Measurements from ENCODE around the gene DPY30. TPM values are rescaled to one million over a fixed set of nuclear protein-coding genes. Genes with fewer than 3 reads are reported as not detected.

The DPY30 gene
- 10 to 100 TPM; 23.8 to 42.7 (median 34.7) TPM for total RNA-seq
- long read RNA-seq, transcript DPY30-202 (5 exons, 708 nt), result major isoform, 12 of 12 reads
- long read RNA-seq, partial matches to known transcripts, result 0 of 12 reads
- long read RNA-seq, other reads (novel, unspliced or antisense), result 0 of 12 reads

DNA sequence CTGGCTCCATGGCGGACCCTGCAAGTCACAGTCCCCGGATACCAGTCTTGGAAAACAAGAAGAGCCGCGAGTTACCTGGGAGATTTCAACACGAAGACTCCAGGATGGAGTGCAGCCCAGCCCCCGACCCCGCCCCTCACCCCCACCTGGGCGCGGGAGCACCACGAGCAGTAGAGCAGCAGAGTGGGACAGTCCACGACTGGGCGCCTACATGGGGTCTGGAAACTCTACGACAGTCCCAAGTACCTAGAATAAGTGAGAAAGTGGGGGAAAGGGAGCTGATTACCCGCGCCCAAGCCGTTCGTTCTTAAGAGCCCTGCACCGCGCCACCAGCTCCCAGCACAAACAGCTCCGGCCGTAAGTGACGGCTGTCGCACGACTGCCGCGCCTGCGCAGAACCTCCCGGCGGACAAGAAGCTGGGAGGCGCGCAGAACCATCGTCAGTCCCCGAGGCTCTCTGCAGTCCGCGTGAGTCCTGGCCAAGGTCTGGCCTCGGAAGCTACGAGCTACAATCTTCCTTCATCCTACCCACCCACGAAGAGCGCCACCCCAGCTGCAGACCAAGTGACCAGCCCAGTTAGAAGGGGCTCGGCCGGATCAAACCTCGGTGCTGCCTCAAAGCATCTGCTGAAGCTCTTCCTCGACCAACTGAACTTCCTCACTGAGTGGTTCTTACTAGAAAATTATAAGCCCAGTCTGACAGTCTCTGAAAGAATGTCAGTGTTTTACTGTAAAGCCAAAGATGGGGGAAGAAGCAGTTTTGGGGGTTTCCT lies at the start of gene DPY30:
Gene DPY30, minus strand, starts transcription at position 359 of the 773 bp plus-strand sequence. Its CDS starts 349 bp downstream, at position 10.
- WGBS (ENCODE audit: insufficient coverage, low coverage, low lambda C conversion rate, missing lambda C conversion rate), result under 1% methylated on average over 20 of the region's 43 CpGs
- intact Hi-C loops (cut with DNase I), result no loop called here

DNA sequence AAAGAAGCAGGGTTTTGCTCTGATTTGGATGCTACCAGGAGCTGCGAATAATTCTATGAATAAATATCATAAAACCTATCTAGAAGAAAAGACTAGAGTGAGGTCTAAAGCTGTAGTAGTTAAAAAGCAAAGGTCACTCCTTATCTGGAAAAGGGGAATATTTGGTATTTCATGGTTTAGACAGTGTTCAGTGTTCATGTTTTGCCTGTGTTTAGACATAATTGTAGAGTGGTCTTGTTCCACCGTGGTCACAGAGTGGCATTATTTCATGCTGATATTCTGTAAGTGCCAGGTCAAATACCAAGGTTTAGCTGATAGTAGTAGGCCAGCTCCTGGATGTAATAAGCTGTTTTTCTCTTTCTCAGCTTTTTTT lies 34.5 kb upstream of the DPY30 start:
- Histone ChIP-seq H3K36me3 (no peaks in the 10 kb centered on the region), H3K27me3 (no peaks in the 10 kb centered on the region), H3K9me3 (no peaks in the 10 kb centered on the region), H3K4me3 (no peak overlapping the region), H3K27ac (peak overlapping the region in 1 of 3 donors; percentile 4), H3K4me1 (peaks cover 0 to 15% (median 2%) of the 10 kb centered on the region in 4 donors)
- intact Hi-C loops (cut with DNase I), result no loop called here
- ATAC-seq (peak; percentile 38 to 70 (median 56)), DNase-seq (no peak)
- WGBS (ENCODE audit: insufficient coverage, low coverage, low lambda C conversion rate, missing lambda C conversion rate), result 62% methylated on average over 2 of the region's 2 CpGs
- TF ChIP-seq POLR2A (IDR thresholded peaks at IDR 0.05), result no peak
- TF ChIP-seq, protein P1, sequence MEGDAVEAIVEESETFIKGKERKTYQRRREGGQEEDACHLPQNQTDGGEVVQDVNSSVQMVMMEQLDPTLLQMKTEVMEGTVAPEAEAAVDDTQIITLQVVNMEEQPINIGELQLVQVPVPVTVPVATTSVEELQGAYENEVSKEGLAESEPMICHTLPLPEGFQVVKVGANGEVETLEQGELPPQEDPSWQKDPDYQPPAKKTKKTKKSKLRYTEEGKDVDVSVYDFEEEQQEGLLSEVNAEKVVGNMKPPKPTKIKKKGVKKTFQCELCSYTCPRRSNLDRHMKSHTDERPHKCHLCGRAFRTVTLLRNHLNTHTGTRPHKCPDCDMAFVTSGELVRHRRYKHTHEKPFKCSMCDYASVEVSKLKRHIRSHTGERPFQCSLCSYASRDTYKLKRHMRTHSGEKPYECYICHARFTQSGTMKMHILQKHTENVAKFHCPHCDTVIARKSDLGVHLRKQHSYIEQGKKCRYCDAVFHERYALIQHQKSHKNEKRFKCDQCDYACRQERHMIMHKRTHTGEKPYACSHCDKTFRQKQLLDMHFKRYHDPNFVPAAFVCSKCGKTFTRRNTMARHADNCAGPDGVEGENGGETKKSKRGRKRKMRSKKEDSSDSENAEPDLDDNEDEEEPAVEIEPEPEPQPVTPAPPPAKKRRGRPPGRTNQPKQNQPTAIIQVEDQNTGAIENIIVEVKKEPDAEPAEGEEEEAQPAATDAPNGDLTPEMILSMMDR (IDR thresholded peaks at IDR 0.05), result no peak

More for the DNA sequence above, at the start of gene DPY30:
- DNase-seq (peak; percentile 93 to 96 (median 94)), ATAC-seq (peak; percentile 98 to 99 (median 99))
- Histone ChIP-seq H3K27ac (peak within 1 kb of the TSS; percentile 66 to 71 (median 67)), H3K4me3 (peak within 1 kb of the TSS; percentile 64 to 94 (median 71)), H3K4me1 (peaks cover 0 to 9% (median 3%) of the 10 kb centered on the region in 4 donors), H3K27me3 (no peaks in the 10 kb centered on the region), H3K9me3 (no peaks in the 10 kb centered on the region), H3K36me3 (no peaks in the 10 kb centered on the region)
- TF ChIP-seq, protein P1 (IDR thresholded peaks at IDR 0.05), result no peak
- peak; percentile 80 for TF ChIP-seq POLR2A (IDR thresholded peaks at IDR 0.05)

DNA sequence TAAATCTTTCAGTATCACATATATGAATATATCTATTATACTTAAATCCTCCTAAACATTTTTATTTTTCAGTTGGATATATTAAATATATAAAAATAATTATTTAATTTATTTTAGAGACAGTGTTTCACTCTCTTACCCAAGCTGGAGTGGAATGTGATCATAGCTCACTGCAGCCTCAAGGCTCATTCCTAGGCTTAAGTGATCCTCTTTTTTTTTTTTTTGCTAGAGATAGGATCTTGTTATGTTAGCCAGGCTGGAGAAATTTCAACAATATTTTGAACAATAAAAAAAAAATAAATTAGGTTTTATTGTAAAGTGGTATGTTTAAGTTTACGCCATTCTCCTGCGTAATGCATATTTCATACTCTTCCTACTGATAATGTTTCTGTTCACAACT lies 27.9 kb upstream of the DPY30 start:
- Histone ChIP-seq H3K4me1 (peaks cover 0 to 11% (median 2%) of the 10 kb centered on the region in 4 donors), H3K4me3 (no peak overlapping the region), H3K9me3 (no peaks in the 10 kb centered on the region), H3K27ac (no peak overlapping the region), H3K27me3 (no peaks in the 10 kb centered on the region), H3K36me3 (no peaks in the 10 kb centered on the region)
- WGBS (ENCODE audit: insufficient coverage, low coverage, low lambda C conversion rate, missing lambda C conversion rate), result 100% methylated on average over 2 of the region's 2 CpGs
- intact Hi-C loops (cut with DNase I), result no loop called here
- ATAC-seq (no peak), DNase-seq (no peak)
- TF ChIP-seq, protein P1 (IDR thresholded peaks at IDR 0.05), result no peak
- TF ChIP-seq POLR2A (IDR thresholded peaks at IDR 0.05), result no peak

DNA sequence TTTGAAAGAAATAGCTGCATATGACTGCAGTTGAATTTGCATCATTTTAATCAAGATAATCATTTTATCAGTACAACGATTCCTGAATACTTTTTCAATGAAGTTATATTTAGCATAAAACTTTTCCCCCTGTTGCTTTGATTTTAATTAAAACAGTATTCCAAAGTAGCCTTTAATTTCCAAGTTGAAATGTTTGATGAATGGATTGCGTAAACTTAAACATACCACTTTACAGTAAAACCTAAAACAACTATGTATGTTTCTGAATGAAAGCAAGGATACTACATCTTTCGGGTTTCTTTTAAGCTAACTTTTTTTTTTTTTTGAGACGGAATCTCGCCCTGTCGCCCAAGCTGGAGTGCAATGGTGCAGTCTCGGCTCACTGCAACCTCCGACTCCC lies 25.1 kb upstream of the DPY30 start:
- no peaks in the 10 kb centered on the region for H3K27me3 ChIP-seq
- H3K27ac ChIP-seq, result peak overlapping the region in 2 of 3 donors; percentile 79 to 81
- no peak for TF ChIP-seq POLR2A (IDR thresholded peaks at IDR 0.05)
- TF ChIP-seq, protein P1 (IDR thresholded peaks at IDR 0.05), result no peak
- WGBS (ENCODE audit: insufficient coverage, low coverage, low lambda C conversion rate, missing lambda C conversion rate), result 74% methylated on average over 8 of the region's 8 CpGs
- H3K36me3 ChIP-seq, result no peaks in the 10 kb centered on the region
- peaks cover 0 to 14% (median 2%) of the 10 kb centered on the region in 4 donors for H3K4me1 ChIP-seq
- peak overlapping the region; percentile 87 to 92 (median 91) for H3K4me3 ChIP-seq
- intact Hi-C loops (cut with DNase I), result no loop called here
- ATAC-seq (no peak), DNase-seq (no peak)
- no peaks in the 10 kb centered on the region for H3K9me3 ChIP-seq

All from right lobe of liver (tissue), 6 donors.